GM15510 (cell line): Measurements from ENCODE around the gene SLC25A25.

Experiments
- POLR2A ChIP-seq: IDR thresholded peaks from 3 replicates; pipeline ENCODE4 v1.6.1; 2011; ENCODE audit warnings: borderline replicate concordance; ENCODE audit not compliant: insufficient read length; ENCODE audit errors: extremely low read depth

Gene SLC25A25

DNA sequence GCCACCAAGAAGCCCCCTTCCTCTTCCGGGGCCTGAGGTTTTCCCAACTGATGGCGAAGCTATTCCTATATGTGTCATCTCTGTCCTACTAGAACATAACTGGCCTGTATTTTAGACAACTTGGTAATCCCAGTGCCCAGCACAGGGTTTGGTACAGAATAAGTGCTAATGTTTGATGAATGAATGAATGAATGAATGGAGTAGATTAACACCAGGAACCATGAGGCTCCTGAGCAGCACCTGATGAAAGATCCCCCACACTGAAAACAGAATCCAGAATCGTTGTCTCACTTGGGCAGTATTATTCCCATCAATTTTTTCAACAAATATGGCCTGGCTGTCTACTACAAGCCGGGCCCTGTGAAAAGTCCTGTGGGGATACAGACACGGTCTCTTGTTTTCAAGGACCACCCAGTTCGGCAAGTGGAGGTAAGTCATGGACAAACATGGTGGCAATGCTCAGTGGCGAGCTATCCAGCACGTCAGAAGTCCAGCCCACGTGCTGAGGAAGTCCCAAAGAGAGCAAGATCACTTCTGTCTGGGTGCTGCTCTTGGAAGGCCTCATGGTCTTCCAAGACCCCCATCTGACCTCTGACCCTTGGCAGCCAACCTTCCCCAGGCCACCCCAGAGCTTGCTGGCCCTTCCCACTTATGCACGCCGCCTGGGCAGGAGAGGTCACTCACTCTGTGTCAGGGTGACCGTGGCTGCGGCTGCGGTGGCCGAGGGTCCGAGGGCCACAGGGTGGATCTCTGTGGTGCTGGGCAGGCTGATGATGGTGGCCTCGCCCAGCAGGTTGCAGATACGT is 1.9 kb upstream of the SLC25A25 start:
- no peak for TF ChIP-seq POLR2A

DNA sequence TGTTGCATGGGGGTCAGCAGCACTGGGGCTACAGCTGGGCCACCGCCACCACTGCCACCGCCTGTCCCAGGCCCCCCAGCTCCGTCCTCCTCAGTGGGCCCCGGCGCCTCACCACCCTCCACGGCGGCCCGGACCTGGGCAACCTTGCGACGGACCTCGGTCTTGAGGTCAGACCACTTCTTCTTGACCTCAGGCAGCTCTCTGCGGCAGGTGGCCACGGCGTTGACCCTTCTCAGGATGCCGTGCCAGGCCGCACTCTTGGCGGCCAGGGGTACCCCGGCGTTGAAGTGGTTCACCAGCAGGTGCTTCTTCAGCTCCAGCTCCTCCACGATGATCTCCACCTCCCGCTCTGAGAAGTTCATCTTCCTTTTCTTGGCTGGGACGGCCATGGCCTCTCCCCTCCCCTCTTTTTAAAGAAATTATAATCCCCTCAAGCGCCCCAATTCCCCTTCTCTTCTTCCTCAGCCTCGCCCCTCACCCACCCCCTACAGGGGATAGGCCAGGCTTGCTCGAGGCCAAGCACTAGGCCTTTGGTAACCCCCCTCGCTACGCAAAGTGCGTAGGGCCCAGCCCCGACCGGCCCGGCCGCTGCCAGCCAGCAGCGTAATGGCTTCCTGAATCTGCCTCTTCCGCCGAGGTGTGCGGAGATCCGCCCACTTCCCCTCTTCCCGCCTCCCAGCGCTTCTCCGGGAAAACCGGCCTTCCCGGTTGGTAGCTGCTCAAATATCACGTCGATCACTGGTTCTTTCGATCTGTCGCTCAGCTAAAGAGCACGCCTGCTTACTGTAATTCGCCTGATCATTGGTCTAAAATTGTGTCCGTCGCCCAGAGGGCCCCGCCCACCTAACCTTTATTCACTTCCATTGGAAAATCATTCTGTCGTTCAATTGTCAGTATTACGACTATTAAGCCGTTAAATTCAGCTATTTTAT is 1.1 kb upstream of the SLC25A25 start, which contains the start of gene NAIF1:
TSS of gene NAIF1 (minus strand) at position 608 of the 932 bp plus-strand sequence. CDS start at position 389, 219 bp downstream.
- peak; percentile 56 for TF ChIP-seq POLR2A

DNA sequence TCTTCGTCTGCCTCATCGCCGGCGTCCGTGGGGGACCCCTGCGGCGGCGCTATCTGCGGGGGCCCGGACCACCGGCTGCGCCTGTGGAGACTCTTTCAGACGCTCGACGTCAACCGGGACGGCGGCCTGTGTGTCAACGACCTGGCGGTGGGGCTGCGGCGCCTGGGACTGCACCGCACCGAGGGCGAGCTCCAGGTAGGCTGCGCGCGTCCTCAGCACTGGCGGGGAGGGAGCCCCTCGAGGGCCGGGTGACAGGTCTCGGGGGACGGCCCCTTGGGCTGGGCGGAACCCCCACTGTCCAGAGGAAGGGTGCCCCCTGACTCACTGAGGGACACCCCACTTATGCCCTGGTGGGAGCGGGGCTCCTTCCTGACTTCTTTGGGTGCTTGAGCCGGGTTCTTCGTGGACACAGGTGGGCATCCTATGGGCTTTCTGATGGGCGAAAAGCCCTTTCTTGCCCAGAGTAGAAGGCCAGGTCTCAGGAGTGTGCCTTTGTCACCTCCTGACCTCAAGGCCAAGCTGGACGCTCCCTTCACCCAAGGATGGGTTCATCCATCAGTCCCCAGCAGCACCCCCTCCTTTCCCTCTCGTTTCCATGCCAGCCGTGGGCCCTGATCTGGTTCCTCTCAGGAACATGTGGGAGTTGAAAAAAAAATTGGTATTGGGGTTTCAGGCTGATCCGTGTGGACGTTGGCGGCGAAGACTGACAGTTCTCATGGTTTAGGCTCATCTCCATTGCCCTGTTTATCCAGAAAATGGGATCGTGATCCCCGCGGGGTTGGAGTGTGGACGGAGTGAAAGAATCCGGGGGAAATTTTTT is 564 bp downstream of the SLC25A25 start:
- TF ChIP-seq POLR2A, result no peak

DNA sequence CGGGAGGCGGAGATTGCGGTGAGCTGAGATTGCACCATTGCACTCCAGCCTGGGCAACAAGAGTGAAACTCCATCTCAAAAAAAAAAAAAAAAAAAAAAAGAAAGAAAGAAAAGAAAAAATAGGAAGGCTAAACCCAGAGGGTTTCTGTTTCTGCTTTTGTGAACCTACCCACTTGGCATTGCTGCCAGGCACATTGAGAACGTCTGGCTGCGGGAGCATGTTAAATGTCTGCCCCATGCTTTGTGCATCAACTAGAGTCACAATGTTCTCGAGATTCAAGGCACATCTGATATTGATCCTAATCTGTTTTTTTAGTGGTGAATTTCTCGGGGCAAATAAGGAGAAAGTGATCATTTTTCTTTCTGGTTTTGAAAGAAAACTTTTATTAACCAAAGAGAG is 2.8 kb downstream of the SLC25A25 start:
- no peak for TF ChIP-seq POLR2A

DNA sequence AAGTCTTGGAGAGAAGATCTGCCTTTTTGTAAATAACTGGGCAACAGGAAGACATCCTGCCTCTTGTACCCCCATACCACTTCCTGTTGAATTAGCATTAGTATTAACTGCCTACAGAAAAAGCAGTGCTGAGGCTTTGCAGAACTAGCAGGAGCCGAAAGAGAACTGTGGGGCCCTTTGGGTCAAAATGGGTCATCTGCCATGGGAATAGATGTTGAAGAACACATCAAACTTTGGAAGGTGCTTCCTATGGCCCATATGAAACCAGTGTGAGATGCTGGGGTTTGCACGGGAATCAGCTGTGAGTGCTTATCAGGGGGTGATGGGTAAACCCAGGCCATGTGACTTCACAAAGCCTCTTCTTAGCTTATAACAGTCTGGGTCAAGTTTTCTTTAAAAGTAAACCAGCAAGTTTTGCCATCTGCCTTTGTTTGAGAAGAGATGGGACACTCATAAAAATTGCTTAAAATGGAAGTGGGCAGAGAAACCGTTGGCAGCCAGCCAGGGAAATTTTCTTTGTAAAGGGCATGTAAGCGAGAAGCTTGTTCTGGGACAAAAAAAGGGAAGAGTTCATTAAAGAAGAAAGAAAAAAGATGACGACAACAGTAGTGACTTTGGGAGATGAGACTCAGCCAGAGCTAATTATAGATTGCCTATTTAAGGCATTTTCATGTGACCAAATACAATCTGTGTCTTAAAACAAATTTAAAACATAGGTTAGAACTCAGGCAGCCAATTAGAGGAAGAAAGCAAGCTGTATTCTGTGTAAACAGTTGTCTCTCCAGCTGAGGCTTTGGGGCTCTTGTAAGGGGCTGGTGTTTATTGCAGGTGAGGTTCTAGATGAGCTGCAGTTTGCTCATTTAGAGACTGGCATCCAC is 4.4 kb downstream of the SLC25A25 start:
- TF ChIP-seq POLR2A, result no peak

DNA sequence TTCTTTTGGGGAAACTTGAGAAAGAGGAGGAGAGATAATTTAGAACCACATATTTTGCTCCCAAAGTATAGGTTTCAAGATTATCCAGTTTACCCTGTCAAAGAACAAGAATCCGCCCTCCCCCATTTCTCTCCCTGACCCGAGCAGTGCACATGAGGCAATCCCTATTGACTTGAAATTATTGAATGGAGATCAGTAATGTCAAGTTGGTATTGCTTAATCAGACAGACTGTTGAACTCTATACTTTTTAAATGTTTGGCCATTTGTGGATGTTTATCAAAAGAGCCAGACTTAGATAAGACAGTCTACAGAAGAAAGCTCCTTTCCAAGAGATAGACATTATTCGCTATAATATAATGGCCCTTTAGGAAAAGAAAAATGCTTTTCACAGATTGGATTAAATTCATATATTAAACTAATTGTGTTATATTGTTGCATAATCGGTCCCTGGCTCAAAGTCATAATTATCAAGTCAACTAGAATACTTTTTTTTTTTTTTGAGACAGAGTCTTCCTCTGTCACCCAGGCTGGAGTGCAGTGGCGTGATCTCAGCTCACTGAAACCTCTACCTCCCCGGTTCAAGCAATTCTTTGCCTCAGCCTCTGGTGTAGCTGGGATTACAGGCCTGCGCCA is 5.3 kb downstream of the SLC25A25 start:
- no peak for TF ChIP-seq POLR2A

DNA sequence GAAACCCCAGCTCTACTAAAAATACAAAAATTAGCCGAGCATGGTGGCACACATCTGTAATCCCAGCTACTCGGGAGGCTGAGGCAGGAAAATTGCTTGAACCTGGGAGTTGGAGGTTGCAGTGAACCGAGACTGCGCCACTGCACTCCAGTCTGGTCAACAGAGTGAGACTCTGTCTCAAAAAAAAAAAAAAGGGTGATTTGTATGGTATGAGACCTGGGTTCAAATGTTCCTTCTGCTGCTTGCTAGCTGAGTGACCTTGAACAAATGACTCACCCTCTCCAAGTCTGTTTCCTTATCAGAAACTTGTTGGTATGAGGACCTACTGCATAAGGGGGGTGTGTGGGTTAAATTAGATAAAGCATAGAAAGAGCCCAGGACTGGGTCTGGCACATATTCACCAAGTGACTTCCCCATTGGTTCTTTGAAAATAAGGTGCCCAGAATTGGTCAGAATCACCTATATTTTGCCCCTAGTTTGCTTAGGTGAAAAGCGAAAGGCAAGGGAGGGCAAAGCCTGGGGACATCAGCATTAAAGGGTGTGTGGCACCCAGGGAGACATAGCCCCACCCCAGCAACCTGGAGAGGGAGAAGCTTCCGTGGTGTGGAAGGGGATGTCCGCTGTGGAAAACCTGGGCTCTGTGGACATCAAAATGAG is 9.9 kb downstream of the SLC25A25 start:
- no peak for TF ChIP-seq POLR2A

DNA sequence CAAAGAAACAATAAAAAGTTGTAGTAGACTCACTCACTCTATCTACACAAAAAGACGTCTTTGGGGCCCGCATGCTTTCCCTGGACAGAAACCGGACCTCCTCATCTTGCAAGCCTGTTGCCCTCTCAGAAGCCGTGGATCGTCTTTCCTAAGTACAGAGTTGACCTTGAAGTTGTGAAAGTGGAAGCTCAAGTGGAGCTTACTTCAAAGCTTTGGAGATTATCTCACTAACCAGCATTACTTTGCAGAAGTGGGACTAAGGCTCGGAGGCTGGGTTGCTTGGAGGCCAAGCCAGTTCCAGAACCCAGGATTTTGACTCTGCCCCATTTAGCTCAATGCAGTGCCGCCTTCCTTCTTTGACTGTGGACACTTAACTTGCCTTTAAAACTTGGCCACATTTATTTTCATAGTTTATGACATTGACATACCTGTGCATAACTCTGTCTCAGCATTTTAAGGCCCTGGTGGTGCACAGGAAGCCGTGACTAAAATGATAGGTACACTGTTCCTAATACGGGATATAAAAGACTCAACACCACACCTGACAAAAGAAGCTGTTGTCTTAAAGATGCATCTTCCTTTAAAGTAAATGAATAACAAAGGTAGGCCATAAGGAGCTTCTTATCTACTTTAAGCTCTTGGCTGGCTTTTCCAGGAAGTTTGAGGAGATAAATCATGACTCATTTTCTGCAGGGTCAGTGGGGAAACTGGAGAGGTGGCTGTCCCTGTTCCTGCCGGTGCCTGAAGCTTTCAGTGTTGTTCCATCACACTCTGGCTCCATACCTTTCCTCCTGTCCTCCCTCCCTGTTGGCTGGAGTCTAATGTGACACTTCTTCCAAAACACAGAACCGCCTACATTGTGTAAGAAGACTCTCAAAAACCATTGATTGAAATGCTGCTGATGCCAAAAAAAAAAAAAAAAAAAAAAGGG is 10.7 kb downstream of the SLC25A25 start:
- no peak for TF ChIP-seq POLR2A

DNA sequence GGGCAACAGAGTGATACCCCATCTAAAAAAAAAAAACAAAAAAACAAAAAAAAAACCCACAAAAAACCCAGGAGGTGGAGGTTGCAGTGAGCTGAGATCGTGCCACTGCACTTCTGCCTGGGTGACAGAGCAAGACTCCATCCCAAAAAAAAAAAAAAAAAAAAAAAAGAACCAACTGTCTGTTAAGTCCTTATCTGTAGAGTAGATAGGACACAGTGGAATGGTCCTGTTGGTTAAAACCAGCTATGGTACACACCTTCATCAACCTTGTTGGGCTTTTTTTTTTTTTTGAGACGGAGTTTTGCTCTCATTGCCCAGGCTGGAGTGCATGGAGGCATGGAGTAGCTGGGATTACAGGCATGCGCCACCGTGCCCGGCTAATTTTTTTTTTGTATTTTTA is 12.2 kb downstream of the SLC25A25 start:
- TF ChIP-seq POLR2A, result no peak

DNA sequence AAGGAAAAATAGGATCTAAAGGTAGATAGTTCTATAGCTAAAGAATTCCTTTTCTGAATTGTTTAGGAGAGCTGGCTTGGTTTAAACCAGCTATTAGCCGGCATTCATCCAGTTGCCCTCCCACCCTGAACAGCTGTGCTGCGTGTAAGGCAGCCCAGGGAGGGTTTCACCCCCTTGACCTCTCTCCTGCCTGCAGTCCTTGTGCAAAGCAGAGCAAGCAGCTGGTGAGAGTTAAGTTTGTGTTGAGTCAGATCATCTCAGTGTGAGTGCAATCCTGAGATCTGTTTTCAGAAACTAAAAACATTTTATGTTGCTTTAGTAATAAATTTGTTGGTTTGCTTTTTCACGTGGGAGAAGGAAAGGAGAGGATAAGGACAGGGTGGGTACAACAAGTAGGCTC is 13.0 kb downstream of the SLC25A25 start:
- TF ChIP-seq POLR2A, result no peak

DNA sequence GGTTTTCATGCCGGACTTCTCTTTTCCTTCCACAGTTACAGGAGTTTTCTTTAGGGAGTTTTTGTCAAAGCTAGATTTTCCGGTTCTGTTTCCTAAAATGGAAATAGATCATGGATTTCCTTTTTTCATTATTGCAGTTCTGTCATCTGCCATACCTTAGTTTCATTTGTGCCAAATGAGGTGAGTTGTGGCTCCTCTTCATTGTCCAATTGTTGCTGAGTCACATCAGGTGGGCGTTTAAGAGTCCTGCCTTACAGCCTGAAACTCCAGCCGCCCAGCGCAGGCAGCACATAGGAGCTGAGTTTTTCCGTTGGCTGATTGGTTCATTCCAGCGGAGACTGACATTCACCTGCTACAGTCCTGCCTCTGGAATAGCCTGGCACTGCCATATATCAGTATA is 14.1 kb downstream of the SLC25A25 start:
- TF ChIP-seq POLR2A, result no peak

DNA sequence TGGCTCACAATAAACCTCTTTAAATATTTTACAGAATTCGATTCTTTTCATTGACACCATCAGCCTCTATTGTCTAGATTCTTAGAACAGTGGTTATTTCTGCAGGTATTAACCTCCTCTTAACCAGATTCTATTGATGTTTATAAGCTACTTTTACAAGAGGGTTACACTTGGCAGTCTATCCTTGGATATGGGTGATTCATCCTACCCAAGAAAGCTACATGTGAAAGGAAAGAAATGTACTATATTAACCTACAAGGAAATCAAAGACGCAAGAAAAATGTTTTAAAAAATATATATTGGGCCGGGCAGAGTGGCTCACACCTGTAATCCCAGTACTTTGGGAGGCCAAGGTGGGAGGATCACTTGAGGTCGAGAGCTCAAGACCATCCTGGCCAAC is 16.7 kb downstream of the SLC25A25 start:
- no peak for TF ChIP-seq POLR2A
